GM21529 (cell line): ENCODE measurements around the gene FLNA.
"Not testable (repeated sequence)": the region's sequence is repeated elsewhere in the genome, so short reads cannot be mapped to it uniquely, and the experiment has no call there.

Experiments used
- ATAC-seq: cut with Tn5 transposase; IDR thresholded peaks from one replicate; pipeline ENCODE4 v1.9.1; 2021; ENCODE audit not compliant: unreplicated experiment

Gene FLNA

GRCh38 chrX:154374313-154375155 is at the start of gene FLNA:
TSS of gene FLNA (minus strand) at chrX:154374634. CDS start at chrX:154371245, 3,389 bp downstream.
- no peak for ATAC-seq

- no peak for ATAC-seq
Observed at GRCh38 chrX:154420402-154420756, 45.9 kb upstream of the FLNA start.

DNA sequence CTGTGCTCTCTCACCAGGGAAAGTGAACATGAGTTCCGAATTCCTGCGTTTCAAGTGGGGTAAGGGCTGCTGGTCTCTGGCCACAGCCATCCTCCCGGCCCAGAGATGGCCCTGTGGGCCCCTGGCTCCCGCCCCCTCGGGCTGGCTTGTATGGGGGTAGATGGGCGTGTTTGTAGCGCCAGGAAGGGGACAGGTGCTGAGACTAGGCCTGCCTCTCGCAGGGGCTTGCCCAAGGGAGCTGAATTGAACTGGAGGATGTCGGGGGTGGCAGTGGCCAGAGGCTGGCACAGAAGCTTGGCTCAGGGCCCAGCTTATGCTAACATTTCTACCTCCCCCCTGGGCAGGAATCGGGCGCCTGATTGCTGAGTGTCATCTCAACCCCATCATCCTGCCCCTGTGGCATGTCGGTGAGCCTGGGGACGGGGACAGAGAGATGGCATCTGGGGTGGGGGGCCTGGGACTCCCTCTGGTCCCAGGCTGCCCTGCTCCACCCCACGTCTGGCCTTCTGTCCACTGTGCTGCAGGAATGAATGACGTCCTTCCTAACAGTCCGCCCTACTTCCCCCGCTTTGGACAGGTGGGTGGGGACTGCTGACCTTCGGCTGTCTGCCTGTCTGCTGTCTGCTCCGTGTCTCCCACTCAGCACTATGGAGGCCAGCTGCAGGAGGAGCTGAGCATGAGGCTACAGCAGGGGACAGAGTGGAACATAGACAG is 45.4 kb upstream of the FLNA start:
- ATAC-seq: no peak

- no peak for ATAC-seq
Observed at GRCh38 chrX:154419189-154419588, 44.8 kb upstream of the FLNA start.

GRCh38 chrX:154417157-154417556 is 42.7 kb upstream of the FLNA start:
- ATAC-seq: no peak

- ATAC-seq: no peak
Observed at GRCh38 chrX:154413142-154413541, 38.7 kb upstream of the FLNA start.

DNA sequence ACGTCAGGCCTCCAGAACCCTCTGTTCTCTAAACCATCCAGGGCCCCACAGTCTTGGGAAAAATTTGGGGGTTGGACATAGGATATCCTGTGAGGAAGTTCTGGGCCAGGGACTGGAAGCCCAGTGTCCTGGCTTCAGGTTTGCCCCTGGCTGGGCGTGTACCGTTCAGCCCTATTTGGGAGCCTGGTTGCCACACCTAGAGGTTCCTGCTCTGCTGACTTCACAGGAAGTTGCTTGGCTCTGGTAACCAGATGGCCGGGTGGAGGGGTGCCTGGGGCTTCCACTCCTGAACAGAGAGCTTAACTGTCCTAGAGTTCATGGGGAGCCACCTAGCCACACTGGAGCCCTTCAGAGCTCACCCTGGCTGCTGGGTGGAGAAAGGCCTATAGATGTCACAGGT is 38.0 kb upstream of the FLNA start:
- no peak for ATAC-seq

DNA sequence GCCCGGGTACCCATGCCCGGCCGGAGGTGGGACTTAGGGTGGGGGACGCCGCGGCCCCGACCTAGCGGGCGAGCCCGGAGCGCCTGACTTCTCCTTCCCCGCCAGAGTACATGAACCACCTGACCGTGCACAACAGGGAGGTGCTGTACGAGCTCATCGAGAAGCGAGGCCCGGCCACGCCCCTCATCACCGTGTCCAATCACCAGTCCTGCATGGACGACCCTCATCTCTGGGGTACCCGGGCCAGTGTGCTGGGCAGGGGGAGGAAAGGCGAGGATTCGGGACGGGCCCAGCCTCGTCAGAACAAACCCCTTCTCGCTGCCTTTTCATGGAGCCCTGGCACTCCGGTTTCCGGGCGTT is 37.5 kb upstream of the FLNA start:
- peak; percentile 52 for ATAC-seq

DNA sequence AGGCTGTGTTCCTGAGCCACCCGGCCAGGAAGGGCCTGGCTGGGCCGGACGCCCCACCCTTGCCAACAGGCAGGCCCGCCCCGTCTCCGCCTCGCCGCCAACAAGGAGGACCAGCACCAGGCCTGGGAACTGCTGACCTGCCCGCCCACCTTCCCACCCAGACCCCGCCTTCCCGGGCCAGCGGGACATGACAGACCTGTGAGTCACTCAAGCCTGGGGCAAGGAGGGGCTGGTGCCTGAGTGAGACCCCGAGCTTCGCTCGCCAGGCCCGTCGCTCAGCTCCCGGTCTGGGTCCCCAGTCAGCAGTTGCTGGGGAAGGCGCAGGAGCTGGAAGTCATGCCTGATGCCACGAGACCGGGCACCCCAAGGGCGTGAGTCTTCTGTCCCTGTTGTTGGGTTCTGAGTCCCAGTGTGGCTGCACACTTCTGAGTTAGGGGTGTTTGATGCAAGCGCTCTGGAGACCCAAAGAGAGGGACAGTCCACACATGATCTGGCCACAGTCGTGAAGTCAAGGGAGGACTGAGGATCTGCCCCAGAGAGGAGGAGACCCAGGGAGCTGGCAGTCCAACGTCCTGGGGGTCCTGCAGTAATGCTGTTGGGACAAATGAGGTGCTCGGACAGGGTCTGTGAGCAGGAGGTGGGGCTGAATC is 34.9 kb upstream of the FLNA start, which contains the start of gene DNASE1L1:
Gene DNASE1L1, minus strand, starts transcription at position 33 of the 650 bp plus-strand sequence. CDS start 3,686 bp downstream, outside the sequence.
- ATAC-seq: no peak

GRCh38 chrX:154408659-154409221 is 34.3 kb upstream of the FLNA start:
- no peak for ATAC-seq

DNA sequence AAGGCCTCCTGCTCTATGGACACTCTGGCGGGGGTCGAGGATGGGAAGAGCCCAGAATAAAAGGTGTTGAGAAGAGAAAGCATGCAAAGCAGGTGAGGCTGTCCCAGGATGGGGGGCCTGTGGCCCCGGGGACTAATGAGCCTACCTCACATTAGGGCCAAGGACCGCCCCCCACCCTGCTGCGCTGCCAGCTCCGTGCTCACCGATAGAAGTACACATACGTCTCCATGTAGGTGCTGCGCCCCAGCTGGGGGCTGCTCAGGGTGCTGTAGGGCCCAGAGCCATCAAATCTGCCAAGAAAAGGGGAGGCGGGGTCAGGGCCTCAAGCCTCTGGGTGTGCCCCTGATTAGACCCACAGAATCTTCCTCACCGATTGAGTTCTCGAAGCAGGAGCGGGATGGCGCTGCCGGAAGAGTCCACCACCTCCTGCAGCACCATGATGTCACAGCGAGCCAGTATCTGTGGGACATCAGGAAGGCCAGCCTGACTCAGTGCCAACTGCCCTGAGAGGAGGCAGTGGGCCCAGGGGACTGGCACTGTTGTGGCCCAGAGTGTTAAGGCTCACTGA is 30.3 kb upstream of the FLNA start:
- ATAC-seq: no peak

DNA sequence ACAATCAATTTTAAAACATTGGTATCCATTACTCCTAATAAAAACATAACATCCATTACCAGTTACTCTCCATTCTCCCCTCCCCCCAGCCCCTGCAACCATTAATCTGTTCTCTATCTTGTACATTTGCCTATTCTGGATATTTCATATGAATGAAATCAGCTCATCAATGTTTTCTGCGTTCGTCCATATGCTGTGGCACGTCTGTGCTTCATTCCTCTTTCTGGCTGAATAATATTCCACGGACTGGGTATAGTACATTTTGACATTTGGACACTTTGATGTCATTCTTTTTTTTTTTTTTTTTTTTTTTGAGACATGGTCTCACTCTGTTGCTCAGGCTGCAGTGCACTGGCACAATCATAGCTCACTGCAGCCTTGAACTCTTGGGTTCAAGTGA is 29.4 kb upstream of the FLNA start:
- no peak for ATAC-seq

DNA sequence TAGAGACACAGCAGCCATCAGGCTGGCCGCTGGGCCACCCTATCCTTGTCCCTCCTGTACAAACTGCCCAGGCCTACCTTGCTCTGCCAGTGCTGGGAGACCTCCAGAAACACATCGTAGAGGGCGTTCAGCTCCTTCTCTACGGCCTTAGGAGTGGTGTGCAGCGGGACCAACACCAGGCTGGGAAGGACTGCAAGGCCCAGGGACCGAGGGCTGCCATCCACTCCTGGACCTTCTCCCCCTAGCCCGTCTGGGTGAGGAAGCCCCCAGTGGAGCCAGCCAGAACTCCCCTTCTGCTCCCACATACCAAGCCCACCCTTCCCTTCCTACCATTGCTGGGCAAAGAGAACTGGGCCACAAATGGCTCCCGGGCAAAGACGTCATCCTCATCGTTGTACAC is 28.8 kb upstream of the FLNA start:
- ATAC-seq: no peak

DNA sequence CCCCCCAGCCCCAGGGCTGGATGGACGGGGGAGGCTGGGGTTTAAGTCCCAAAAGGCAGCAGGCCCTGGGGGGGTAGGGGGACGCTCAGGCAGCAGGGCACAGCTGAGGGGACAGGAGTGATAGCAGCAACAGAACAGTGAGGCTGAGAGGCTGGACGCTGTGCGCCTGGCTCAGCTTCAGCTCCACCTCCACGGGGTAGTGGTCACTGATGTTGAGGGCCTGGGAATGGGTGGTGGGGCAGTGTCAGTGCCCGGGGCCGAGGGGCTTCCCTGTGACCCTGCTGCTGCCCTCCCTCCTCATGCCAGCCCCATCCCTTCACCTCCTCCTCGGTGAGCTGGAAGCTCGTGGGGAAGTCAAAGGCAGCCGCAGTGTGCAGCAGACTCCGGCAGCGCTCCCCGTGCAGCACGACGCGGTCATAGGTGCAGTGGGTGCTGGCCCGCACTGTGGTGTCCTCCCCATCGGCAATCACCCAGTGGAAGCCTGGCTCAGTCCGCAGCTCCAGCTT is 28.2 kb upstream of the FLNA start:
- no peak for ATAC-seq

DNA sequence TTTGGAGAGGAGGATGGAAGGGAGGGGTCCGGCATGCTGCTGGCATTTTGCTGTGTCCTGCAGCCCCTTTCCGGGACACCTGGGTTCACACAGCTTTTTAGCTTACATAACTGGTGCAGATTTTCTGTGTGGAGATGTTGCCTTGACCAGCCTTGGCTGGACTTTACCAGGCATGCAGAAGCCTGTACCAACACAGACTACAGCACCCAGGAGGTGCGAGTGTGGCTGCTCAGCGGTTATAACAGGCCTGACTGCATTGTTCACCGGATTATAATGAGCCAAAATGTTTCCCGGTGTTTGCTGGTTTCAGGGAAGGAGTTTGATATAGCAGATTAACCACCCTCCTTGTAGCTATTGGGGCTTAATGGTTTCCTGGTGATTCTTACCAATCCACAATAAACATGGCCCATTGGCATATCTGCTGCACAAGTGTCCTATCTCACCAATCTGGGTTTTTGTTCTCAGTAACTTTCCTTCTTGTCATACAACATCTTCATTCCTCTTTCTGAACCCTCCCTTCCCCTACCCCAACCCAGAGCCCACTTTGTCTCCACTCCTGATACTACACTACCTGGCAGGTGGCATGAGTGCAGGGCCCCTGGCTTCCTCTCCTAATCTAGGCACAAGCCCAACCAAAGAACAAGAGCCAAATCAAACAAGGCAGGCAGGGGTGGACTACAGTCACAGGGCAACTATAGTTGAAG is 27.6 kb upstream of the FLNA start:
- ATAC-seq: no peak

DNA sequence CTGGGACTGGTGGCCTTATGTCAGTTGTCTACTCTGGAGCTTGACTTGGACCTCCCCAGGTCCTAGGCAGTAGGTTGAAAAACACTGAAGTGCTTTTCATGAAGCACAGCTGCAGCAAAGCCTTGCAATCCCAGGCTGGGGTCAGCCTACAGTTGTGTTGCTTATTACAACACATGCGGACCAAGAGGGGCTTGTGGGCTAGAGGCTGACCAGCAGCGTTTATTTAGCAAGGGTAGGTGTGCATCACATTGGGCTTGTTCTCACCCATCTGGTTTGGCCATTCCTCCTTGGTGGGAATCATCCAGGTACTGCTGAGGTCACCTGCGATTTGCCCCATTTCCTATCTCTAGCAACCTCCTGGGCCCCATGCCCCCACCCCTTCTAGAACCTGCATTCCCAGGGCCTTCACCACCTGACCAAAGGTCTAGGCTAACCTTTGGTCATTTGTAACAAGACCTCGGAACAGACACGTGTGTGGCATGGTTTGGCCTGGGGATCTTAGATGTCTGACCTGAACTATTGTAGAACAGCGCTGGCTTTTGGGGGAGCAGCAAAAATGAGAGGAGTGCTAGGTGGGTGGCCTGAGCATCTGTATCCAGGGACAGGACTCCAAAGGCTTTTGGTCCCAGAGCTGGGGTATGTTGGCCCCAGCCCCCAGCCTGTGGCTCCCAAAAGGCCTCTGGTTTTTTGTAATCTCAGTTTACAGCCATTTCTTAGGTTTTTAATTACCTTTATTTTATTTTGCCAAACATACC is 26.8 kb upstream of the FLNA start:
- no peak for ATAC-seq

DNA sequence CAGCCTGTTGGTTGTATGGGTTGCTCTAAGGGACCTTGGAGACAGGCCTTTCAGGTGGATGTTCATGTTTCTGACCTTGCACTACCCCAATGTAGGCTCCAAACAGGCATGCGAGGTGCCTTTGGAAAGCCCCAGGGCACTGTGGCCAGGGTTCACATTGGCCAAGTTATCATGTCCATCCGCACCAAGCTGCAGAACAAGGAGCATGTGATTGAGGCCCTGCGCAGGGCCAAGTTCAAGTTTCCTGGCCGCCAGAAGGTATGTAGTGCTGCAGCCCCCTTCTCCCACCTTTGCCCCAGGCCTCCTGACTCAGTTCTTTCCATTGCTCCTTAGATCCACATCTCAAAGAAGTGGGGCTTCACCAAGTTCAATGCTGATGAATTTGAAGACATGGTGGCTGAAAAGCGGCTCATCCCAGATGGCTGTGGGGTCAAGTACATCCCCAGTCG is 26.0 kb upstream of the FLNA start:
- not testable (repeated sequence) for ATAC-seq

DNA sequence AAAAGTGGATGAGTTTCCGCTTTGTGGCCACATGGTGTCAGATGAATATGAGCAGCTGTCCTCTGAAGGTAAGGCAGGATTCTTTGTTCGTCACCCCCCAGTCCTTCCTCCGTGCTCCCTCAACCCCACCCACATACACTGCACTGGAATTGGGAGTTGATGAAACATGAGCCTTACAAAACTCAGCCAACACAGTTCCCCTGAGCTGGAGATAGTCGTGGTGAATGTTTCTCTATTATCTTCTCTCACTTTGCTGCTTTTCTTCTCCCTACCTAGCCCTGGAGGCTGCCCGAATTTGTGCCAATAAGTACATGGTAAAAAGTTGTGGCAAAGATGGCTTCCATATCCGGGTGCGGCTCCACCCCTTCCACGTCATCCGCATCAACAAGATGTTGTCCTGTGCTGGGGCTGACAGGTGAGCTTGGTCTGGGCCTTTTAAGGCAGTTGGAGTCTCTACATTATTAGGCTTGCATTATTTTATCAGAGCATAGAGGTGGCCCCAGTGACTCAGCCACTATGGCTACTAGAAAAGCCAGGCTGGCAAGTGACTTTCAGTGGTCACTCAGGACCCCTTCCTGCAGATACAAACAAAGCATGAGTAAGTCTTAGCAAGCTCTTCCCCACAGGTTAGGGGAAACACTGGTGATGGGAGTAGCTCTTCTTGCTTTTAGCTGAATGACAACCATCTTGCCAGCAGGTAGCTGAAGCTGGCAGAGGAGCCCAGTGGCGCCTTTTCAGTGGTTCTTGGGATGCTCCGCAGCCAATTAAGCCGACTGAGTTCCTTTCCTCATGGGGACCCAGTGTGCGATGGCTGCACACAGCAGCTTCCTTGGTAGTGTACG is 25.3 kb upstream of the FLNA start:
- no peak for ATAC-seq
